Osteocyte (in vitro differentiated cells): ENCODE data around the gene CARD11. TPM values are rescaled to one million over a fixed set of nuclear protein-coding genes. Genes with fewer than 3 reads are reported as not detected.

Experiments
- DNase-seq: peaks from one replicate; pipeline ENCODE4 v3.0.0; 2021; ENCODE audit warnings: mixed read lengths; ENCODE audit not compliant: unreplicated experiment; ENCODE audit errors: extremely low spot score
- H3K27ac Mint-ChIP-seq: one replicate; pipeline ENCODE4 v1.8.0; 2021; ENCODE audit warnings: mild to moderate bottlenecking, mixed read lengths; ENCODE audit not compliant: unreplicated experiment
- H3K27me3 Mint-ChIP-seq: one replicate; pipeline ENCODE4 v1.8.0; 2021; ENCODE audit warnings: mixed read lengths; ENCODE audit not compliant: unreplicated experiment
- H3K36me3 Mint-ChIP-seq: one replicate; pipeline ENCODE4 v1.8.0; 2021; ENCODE audit warnings: mixed read lengths; ENCODE audit not compliant: unreplicated experiment
- H3K4me1 Mint-ChIP-seq: one replicate; pipeline ENCODE4 v1.8.0; 2021; ENCODE audit warnings: mixed read lengths; ENCODE audit not compliant: unreplicated experiment
- H3K4me3 Mint-ChIP-seq: one replicate; pipeline ENCODE4 v1.8.0; 2021; ENCODE audit warnings: mild to moderate bottlenecking, moderate library complexity, mixed read lengths; ENCODE audit not compliant: unreplicated experiment
- H3K9me3 Mint-ChIP-seq: one replicate; pipeline ENCODE4 v1.8.0; 2021; ENCODE audit warnings: mixed read lengths; ENCODE audit not compliant: unreplicated experiment
- CTCF ChIP-seq: fragments of 200-600 bp; sonication (generic); IDR thresholded peaks from 2 replicates; pipeline ENCODE4 v1.5.0; 2021; ENCODE audit warnings: antibody characterized with exemption, mild to moderate bottlenecking, moderate library complexity
- total RNA-seq: library from RNA; stranded (reverse); gene quantifications from 2 replicates; pipeline ENCODE4 v1.2.1, GENCODE V29; 2021

Gene CARD11
- total RNA-seq, 1 donor from 2014 or later: 0.24 TPM

DNA sequence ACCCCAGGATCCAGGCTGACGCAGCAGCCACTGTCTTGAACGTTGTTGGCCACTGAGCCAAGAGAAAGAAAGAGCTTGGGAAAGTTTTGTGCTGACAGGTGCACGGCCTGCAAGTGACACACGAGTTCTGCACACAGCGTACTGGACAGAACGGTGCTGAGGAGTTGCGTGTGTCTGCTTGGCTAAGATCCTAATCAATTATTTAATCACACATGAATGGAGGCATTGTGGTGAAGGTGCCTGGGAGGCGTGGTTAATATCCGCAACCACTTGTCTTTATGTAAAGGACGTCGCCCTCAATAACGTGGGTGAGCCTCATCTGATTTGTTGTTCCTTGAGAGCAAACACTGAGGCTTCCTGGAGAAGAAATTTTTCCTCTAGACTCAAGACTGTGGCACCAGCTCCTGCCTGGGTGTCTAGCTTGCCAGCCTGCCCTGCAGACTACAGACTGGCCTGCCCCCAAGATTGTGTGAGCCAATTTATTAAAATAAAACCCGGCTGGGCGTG lies 183.0 kb downstream of the CARD11 start:
- no peaks in the 10 kb centered on the region for H3K27me3 Mint-ChIP-seq
- H3K4me1 Mint-ChIP-seq: peaks cover 25% of the 10 kb centered on the region
- no peaks in the 10 kb centered on the region for H3K36me3 Mint-ChIP-seq
- no peak overlapping the region for H3K27ac Mint-ChIP-seq
- DNase-seq: no peak
- no peak overlapping the region for H3K4me3 Mint-ChIP-seq
- no peak for TF ChIP-seq CTCF
- no peaks in the 10 kb centered on the region for H3K9me3 Mint-ChIP-seq

DNA sequence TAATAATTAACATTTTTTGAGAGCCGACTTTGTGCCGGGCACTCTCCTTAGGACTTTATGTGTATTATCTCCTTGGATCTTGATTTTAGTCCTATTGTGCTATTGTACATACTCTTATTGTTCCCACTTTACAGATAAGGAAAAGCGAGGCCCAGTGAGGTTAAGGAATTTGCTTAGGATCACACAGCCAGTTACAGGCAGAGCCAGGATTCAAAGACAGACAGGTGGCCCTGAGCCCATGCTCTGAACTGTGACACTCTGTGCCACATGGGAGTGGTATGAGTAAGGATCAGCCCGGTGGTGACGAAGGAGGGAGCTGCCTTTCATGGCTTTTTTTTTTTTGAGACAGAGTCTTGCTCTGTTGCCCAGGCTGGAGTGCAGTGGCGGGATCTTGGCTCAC lies 183.7 kb downstream of the CARD11 start:
- H3K27me3 Mint-ChIP-seq: no peaks in the 10 kb centered on the region
- H3K9me3 Mint-ChIP-seq: no peaks in the 10 kb centered on the region
- no peaks in the 10 kb centered on the region for H3K36me3 Mint-ChIP-seq
- H3K27ac Mint-ChIP-seq: no peak overlapping the region
- no peak overlapping the region for H3K4me3 Mint-ChIP-seq
- peaks cover 24% of the 10 kb centered on the region for H3K4me1 Mint-ChIP-seq
- no peak for DNase-seq
- no peak for TF ChIP-seq CTCF

GRCh38 chr7:2858621-2859020 lies 185.0 kb downstream of the CARD11 start:
- Mint-ChIP-seq H3K27me3 (no peaks in the 10 kb centered on the region), H3K4me3 (no peak overlapping the region), H3K36me3 (no peaks in the 10 kb centered on the region), H3K9me3 (no peaks in the 10 kb centered on the region), H3K27ac (no peak overlapping the region), H3K4me1 (peaks cover 14% of the 10 kb centered on the region)
- DNase-seq: no peak
- no peak for TF ChIP-seq CTCF

GRCh38 chr7:2856388-2857169 lies 187.1 kb downstream of the CARD11 start:
- Mint-ChIP-seq H3K27ac (no peak overlapping the region), H3K27me3 (no peaks in the 10 kb centered on the region), H3K4me1 (peaks cover 5% of the 10 kb centered on the region)

More at GRCh38 chr7:2856388-2857169, 187.1 kb downstream of the CARD11 start:
- Mint-ChIP-seq H3K36me3 (no peaks in the 10 kb centered on the region), H3K9me3 (no peaks in the 10 kb centered on the region), H3K4me3 (no peak overlapping the region)
- no peak for DNase-seq
- no peak for TF ChIP-seq CTCF

Other genes starting within 250 kb of the CARD11 start
- 68.8 and 69.5 TPM in 2 replicates for gene GNA12, start 199.6 kb downstream of the CARD11 start, total RNA-seq